ENCODE results near the gene ZNF385B. TPM values are rescaled to one million over a fixed set of nuclear protein-coding genes. Genes with fewer than 3 reads are reported as not detected.

ZNF385B gene
- total RNA-seq, 1 experiment from 2014 or later: 0.28 TPM

DNA sequence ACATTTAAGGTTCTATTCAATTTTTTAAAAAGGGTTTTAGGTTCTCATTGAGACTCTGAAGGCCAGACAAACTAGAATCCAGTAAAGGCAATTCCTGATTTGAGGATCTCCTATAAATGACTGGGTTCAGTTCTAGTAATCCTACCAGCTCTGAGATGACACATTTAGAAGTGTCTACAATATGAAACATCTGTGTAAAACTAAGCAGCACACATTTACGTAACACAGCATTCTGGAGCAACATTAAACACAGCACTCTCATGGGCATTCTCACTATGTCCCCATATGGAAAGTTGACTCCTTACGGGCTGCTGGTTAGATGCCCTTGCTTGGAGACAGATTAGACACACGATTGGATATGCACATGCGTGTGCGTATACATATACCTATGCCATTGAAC is 114.4 kb downstream of the ZNF385B start:
- ChIA-PET POLR2A (no interaction called here), CTCF (no interaction called here)
- no peak overlapping the region for H3K4me3 ChIP-seq (ENCODE audit: low read depth in 2 of 2, low read length in 2 of 2)
- H3K9me3 ChIP-seq (ENCODE audit: control insufficient read depth, insufficient read depth, low read depth, low read length): no peaks in the 10 kb centered on the region
- DNase-seq (ENCODE audit: low read depth, low spot score) (no peak), ATAC-seq (no peak)
- no peak overlapping the region for H3K27ac ChIP-seq (ENCODE audit: low read length)
- H3K27me3 ChIP-seq (ENCODE audit: control insufficient read depth, insufficient read depth, low read length): no peaks in the 10 kb centered on the region
- H3K36me3 ChIP-seq (ENCODE audit: control insufficient read depth, insufficient read depth, low read length): no peaks in the 10 kb centered on the region
- intact Hi-C loops (cut with micrococcal nuclease; ENCODE audit: unreplicated experiment) (loop anchor here (10.0 kb wide), 1 partner anchor 952 kb away; no protein-coding TSS in a partner anchor), in situ Hi-C loops (cut with HindIII; ENCODE audit: low pct_unique_long_range_greater_than_20kb, low sequenced_read_pairs) (no loop called here)
- TF ChIP-seq TCF7L2 (IDR thresholded peaks at IDR 0.05; ENCODE audit: low read depth, low read length) (no peak), POLR2AphosphoS5 (IDR thresholded peaks at IDR 0.05; ENCODE audit: low read depth, low read length) (no peak), CTCF (IDR thresholded peaks at IDR 0.05) (no peak), SIN3A (IDR thresholded peaks at IDR 0.05; ENCODE audit: borderline replicate concordance, insufficient read depth, low read depth, low read length) (no peak), REST (IDR thresholded peaks at IDR 0.05; ENCODE audit: insufficient read depth in 1 of 2, low read depth in 2 of 2, low read length in 1 of 2) (no peak)
- no peaks in the 10 kb centered on the region for H3K4me1 ChIP-seq (ENCODE audit: control insufficient read depth, insufficient read depth, low read length)
- no TSS peak for BruUV-seq (replicated peaks)

GRCh38 chr2:179745635-179746256 is 115.7 kb downstream of the ZNF385B start:
- TF ChIP-seq CTCF (IDR thresholded peaks at IDR 0.05) (no peak), POLR2AphosphoS5 (IDR thresholded peaks at IDR 0.05; ENCODE audit: low read depth, low read length) (no peak), TCF7L2 (IDR thresholded peaks at IDR 0.05; ENCODE audit: low read depth, low read length) (no peak), SIN3A (IDR thresholded peaks at IDR 0.05; ENCODE audit: borderline replicate concordance, insufficient read depth, low read depth, low read length) (no peak), REST (IDR thresholded peaks at IDR 0.05; ENCODE audit: insufficient read depth in 1 of 2, low read depth in 2 of 2, low read length in 1 of 2) (no peak)
- in situ Hi-C loops (cut with HindIII; ENCODE audit: low pct_unique_long_range_greater_than_20kb, low sequenced_read_pairs) (no loop called here), intact Hi-C loops (cut with micrococcal nuclease; ENCODE audit: unreplicated experiment) (loop anchor here (10.0 kb wide), 1 partner anchor 951 kb away; no protein-coding TSS in a partner anchor)
- Histone ChIP-seq H3K27ac (ENCODE audit: low read length) (no peak overlapping the region), H3K36me3 (ENCODE audit: control insufficient read depth, insufficient read depth, low read length) (no peaks in the 10 kb centered on the region), H3K9me3 (ENCODE audit: control insufficient read depth, insufficient read depth, low read depth, low read length) (no peaks in the 10 kb centered on the region), H3K4me1 (ENCODE audit: control insufficient read depth, insufficient read depth, low read length) (no peaks in the 10 kb centered on the region), H3K4me3 (ENCODE audit: low read depth in 2 of 2, low read length in 2 of 2) (no peak overlapping the region), H3K27me3 (ENCODE audit: control insufficient read depth, insufficient read depth, low read length) (no peaks in the 10 kb centered on the region)
- ATAC-seq (no peak), DNase-seq (ENCODE audit: low read depth, low spot score) (no peak)
- CTCF ChIA-PET: no interaction called here
- no TSS peak for BruUV-seq (replicated peaks)
- POLR2A ChIA-PET: no interaction called here

Measured in Panc1 (cell line).